DMS114 treated with DMSO at 0.1 percent for 48 hours (cell line): ENCODE data around the gene ZFHX3.
"Not testable (repeated sequence)": the region's sequence is repeated elsewhere in the genome, so short reads cannot be mapped to it uniquely, and the experiment has no call there.

Source experiments
- DNase-seq: peaks from one replicate; lab custom pipeline; 2025; ENCODE audit not compliant: unreplicated experiment; lab: John Stamatoyannopoulos, UW

The ZFHX3 gene

GRCh38 chr16:73000020-73000906 lies 47.7 kb downstream of the ZFHX3 start:
- DNase-seq = no peak

GRCh38 chr16:72999541-73000019 lies 48.3 kb downstream of the ZFHX3 start:
- DNase-seq = no peak

DNA sequence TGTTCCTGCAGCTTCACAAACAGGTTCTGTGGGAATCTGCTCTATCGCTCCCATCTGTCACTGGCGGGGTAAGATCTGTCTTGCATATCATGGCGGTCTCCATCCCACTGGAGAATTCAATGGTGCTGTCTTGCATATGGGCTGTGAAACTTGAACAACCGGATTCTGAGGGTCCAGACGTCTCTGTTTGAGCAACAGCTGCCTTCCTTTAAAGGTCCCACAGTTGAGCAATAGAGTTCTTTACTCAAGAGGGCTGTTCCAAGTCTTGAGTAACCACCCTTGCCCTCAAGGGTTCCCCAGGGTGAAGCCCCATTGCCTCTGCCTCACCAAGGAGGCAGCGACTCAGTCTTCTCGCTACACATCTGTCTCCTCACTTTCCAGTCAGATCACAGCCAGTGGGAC lies 50.8 kb downstream of the ZFHX3 start:
- no peak for DNase-seq

DNA sequence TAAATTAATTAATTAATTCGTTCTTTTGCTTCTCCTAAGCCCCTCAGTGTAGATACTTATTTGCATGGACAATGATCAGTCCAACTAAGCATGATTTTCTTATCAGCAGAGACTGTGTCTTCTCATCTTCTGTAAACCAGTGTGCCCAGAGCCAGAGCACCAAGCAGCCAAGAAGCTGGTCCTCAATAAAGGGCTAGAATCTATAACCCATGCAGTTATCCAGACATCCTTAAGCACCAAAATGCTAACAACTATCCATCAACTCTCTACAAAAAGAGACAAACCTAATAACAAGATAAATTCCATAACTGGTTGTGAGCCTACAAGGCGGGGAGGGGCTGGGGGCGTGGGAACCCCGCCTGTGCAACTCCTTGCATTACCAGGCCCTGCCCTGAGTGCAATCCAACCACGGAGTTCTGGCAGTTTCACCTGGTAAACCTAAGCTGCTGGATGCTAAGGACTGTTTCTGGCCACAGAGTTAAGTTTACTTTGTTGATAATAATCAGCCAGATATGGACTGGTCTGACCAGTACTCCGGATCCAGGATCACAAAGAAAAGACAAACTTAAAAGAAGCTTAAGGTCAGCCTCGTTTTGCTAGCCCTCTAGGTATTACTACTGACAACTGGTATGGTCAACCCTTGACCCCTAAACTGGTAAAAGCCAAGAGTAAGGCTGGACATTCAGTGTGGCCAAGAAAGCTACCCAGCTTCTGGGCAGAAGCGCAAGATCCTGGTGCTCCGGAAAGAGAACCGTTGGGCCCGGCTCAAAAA lies 51.5 kb downstream of the ZFHX3 start:
- no peak for DNase-seq

GRCh38 chr16:72995882-72996270 lies 52.1 kb downstream of the ZFHX3 start:
- DNase-seq = not testable (repeated sequence)

DNA sequence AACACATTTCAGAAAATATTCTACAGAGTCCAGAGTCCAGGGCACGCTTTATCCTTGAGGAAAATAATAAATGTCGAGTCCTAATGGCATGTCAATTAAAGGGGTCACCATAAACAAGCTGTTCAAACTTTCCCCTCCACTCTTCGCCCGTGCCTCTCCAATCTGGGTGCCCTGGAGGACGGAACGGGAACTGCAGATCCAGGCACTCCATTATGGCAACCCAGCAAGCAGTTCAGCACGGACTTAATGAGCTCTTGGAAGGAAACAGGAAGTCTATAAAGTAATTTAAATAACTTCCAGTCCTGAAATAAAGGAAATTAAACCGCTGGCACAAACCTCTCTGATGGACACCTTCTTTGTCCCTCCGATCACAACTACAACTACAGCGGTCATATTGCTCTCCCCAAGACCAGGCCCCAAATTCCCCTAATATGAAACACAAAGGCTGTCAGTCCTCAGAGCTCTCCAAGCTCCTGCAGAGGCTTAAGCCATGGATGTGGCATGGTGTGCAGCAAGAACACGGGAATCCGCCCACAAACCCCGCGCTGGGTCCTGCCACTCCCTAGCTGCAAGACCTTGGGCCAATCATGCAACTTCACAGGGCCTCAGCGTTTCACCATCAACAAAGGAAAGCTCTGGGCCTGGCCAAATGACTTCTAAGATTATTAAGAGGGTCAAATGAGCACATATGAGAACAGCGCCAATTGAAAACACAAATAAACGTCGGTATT lies 52.6 kb downstream of the ZFHX3 start:
- no peak for DNase-seq

GRCh38 chr16:72992142-72992601 lies 55.8 kb downstream of the ZFHX3 start:
- no peak for DNase-seq

- DNase-seq = no peak
Observed at GRCh38 chr16:72991644-72992043, 56.3 kb downstream of the ZFHX3 start.

- no peak for DNase-seq
Observed at GRCh38 chr16:72991211-72991610, 56.7 kb downstream of the ZFHX3 start.

- no peak for DNase-seq
Observed at GRCh38 chr16:72990571-72990970, 57.4 kb downstream of the ZFHX3 start.

- no peak for DNase-seq
Observed at GRCh38 chr16:72989579-72990551, 58.1 kb downstream of the ZFHX3 start.

GRCh38 chr16:72989203-72989578 lies 58.7 kb downstream of the ZFHX3 start:
- not testable (repeated sequence) for DNase-seq

DNA sequence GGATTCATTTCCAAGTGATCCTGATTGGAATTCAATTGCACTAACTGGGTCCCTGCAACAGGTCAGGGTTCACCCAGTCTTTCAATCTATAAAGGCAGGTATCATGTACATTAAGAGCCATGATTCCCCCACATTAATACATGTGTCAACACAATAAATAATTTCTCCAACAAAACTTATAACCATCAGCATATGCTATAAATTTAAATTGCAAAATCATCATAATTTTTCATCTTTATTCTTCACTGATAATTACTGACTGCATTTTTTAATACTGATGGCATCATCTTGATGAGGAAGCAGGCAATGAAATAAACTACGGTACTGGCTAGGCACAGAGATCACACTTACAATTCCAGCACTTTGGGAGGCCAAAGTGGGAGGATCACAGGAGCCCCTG lies 59.4 kb downstream of the ZFHX3 start:
- DNase-seq = no peak

DNA sequence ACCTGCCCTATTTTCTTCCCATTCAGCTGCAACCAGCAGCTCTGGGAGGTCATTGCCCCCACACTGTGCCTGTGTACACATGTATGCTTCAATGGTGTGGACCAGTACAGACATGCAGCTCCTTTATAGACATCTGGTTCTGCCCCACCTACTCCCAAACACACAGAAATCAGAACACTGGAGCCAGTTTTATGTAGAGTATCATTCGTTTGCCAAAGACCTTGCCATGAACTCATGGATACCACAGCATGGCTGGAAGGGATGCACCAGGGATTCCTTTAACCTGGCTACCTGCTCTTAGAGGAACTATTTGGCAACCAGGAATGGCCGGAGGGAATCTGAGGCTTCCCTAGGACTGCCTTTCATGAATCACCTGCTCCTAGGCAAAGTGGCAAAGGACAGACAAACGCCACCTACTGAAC lies 60.4 kb downstream of the ZFHX3 start:
- no peak for DNase-seq

DNA sequence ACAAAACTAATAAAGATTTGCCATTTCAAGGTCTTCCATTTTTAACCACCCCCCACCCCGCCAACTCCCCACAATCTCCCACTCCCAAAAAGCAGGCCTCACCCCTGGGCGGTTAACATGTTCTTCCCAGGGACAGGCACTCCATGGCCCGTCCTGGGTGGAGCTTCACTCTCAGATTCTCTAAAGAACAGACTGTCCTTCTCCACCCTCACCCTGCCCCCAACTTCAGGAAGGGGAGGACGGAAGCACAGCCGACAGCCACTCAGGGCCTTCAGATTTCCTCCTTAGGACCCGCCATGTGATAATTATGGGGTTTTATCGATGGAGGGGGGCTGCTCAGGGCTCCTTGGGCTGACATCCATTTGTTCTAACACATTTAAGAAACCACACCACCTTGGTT lies 61.9 kb downstream of the ZFHX3 start:
- DNase-seq = no peak

DNA sequence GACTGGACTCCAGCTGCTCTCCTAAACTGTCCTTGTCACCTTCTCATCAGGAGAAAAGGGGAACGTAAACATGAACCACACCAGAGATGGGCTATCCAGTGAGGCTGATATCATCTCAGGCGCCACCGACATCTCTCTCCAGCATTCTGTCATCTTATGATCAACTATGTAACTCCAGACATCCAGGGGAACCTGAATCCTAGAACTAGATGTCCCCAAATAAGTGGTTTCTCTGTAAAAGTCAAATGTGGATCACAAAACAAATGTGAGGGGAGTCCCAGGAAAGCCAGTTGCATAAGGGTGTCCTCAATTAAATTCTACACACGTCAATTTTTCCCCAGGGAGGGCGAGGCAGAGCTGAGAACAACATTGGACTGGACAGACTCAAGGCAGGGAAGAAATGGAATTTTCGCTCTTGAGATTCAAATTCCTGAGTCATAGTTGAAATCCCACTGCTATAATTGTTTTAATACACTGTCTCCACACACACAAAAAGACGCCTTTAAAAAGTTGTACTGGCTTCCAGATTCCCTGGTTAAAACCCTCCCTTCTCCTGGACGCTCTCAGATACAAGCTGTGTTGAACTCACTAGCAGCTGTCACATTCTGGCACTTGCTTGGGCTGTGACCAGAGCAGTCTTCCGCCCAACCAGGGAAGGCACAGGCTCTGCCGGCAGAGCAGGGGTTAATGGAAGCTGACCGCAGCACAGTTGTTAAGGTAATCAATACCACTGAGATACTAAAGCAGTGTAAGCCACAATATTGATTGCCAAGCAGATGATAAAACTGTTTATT lies 62.6 kb downstream of the ZFHX3 start:
- DNase-seq = no peak

DNA sequence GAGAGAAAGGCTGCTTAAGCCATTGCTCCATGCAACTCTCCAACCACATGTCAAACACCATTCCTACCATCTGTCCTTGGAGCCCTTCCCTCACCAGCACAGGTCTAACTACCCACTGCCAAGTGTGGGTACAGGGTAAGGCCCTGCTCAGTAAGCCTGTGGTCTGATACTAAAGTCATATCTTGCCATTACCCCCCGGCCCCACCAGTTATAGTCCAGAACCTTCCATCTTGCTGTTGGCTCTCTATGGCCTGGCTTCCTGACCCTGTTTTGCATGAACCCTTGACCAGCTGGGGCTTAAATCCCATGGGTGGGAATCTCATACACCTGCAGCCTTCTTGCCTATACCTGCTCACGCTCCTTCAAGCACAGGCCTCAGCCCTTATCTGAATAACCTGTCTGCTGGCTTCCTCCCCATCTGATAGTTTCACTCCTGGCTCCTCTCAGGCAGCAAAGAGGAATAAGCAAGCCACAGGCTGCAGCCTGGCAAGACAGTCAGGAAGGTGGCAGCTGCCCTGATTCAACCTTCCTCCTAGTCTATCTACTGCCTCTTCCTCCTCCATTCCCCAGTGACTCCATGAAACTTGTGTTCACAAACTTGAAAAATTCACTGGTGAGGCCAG lies 64.1 kb downstream of the ZFHX3 start:
- no peak for DNase-seq

DNA sequence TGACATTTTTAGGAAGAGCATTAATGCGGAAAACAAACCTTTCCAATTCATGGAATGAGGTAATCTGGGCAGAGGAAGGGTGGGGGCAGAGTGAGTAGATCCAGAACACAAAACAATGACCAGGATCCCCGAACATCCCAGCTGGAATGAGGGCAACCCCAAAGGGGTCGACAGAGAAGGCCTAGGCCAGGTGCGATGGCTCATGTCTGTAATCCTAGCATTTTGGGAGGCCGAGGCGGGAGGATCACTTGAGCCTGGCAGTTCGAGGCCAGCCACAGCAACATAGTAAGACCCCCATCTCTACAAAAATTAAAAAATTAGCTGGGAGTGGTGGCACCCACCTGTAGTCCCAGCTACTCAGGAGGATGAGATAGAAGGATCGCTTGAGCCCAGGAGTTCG lies 64.7 kb downstream of the ZFHX3 start:
- no peak for DNase-seq

DNA sequence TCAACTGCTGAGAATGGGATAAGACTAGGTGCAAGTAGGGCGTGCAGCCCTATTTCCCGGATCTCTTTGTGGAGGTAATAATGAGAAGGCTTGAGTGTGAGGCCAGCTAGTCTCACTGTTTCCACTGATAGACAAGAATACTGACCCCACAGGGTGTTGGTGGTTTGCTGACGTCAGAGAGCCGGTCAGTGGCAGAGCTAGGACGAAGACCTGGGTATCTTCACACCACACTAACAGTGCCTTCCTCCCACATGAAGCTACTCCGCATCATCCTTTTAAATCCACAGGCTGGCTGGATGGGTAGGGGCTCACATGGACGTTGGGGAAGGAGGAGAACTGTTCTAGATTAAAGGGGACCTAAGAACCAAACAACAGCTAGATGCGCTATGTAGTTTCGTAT lies 68.0 kb downstream of the ZFHX3 start:
- no peak for DNase-seq
